GM12878 (cell line): ENCODE data around the gene FARS2.

Experiments
- DPF2 ChIP-seq: fragments of 450-650 bp; IDR thresholded peaks from 2 replicates; pipeline ENCODE4 v1.6.1; 2017; ENCODE audit warnings: mild to moderate bottlenecking
- EZH2 ChIP-seq: IDR thresholded peaks from 2 replicates; pipeline ENCODE4 v1.6.1; 2012; ENCODE audit warnings: low read depth, mild to moderate bottlenecking, control low read depth, inconsistent platforms, low read length, borderline replicate concordance; ENCODE audit not compliant: control insufficient read depth
- FOXM1 ChIP-seq: IDR thresholded peaks from 2 replicates; pipeline ENCODE4 v1.6.1; 2012; ENCODE audit warnings: low read depth, mild to moderate bottlenecking, inconsistent platforms, low read length, moderate library complexity
- POLR2A ChIP-seq: IDR thresholded peaks from 2 replicates; pipeline ENCODE4 v1.6.1; 2011; ENCODE audit warnings: low read depth, mild to moderate bottlenecking, low read length
- POU2F2 ChIP-seq: IDR thresholded peaks from 3 replicates; pipeline ENCODE4 v1.6.1; 2011; ENCODE audit warnings: low read depth, mild to moderate bottlenecking, low read length, borderline replicate concordance
- RCOR1 ChIP-seq: conservative IDR thresholded peaks from 2 replicates; pipeline ENCODE4 v1.6.1; 2012; ENCODE audit warnings: low read depth, low read length, improper control_type of control experiment
- SPI1 ChIP-seq: IDR thresholded peaks from 2 replicates; pipeline ENCODE4 v1.6.1; 2011; ENCODE audit warnings: low read depth, mild to moderate bottlenecking, low read length, moderate library complexity, borderline replicate concordance; ENCODE audit not compliant: insufficient read depth
- TF ChIP-seq, protein P1 (sequence below), 3 experiments: IDR thresholded peaks in 2 of 3; conservative IDR thresholded peaks in 1 of 3; 2 replicates each; pipeline ENCODE4 v1.5.1; 2011; ENCODE audit warnings: low read depth in 3 of 3, low read length in 3 of 3, mild to moderate bottlenecking in 3 of 3, control low read depth in 2 of 3, moderate library complexity in 2 of 3, inconsistent platforms in 1 of 3, mixed read lengths in 1 of 3; ENCODE audit not compliant: control insufficient read depth in 2 of 3, insufficient read depth in 1 of 3; ENCODE audit errors: extremely low read depth in 1 of 3
- TF ChIP-seq, protein P2 (sequence below): fragments of 450-650 bp; IDR thresholded peaks from 2 replicates; pipeline ENCODE4 v1.6.1; 2017; ENCODE audit warnings: antibody characterized with exemption, mild to moderate bottlenecking, moderate library complexity
- TF ChIP-seq, protein P3 (sequence below): IDR thresholded peaks from 2 replicates; pipeline ENCODE4 v1.6.1; 2011; ENCODE audit warnings: low read depth, low read length, improper control_type of control experiment, borderline replicate concordance

DNA sequence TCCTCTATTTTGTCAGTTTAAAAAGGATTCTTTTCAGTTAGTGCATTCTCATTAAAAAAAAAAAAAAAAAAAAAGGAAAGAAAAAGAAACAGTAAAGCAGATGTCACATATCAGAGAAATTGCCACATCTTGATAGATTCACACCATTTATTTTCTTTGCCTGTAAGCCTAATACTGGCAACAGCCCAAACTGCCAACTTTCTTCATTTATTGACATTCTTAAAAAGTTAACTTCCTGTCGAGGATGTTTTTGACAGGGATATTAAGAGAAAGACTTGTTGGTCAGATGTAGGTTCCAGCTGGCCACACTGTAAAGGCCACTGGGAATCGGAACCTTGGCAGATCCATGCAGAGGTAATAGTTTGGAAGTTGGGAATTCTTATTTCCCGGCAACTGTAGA, 412.8 kb downstream of the FARS2 start:
- TF ChIP-seq, protein P1, sequence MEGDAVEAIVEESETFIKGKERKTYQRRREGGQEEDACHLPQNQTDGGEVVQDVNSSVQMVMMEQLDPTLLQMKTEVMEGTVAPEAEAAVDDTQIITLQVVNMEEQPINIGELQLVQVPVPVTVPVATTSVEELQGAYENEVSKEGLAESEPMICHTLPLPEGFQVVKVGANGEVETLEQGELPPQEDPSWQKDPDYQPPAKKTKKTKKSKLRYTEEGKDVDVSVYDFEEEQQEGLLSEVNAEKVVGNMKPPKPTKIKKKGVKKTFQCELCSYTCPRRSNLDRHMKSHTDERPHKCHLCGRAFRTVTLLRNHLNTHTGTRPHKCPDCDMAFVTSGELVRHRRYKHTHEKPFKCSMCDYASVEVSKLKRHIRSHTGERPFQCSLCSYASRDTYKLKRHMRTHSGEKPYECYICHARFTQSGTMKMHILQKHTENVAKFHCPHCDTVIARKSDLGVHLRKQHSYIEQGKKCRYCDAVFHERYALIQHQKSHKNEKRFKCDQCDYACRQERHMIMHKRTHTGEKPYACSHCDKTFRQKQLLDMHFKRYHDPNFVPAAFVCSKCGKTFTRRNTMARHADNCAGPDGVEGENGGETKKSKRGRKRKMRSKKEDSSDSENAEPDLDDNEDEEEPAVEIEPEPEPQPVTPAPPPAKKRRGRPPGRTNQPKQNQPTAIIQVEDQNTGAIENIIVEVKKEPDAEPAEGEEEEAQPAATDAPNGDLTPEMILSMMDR (IDR thresholded peaks at IDR 0.05 in 2 of 3, conservative IDR thresholded peaks at IDR 0.05 in 1 of 3; ENCODE audit: control insufficient read depth in 2 of 3, extremely low read depth in 1 of 3, insufficient read depth in 1 of 3, low read depth in 3 of 3, low read length in 3 of 3): no peak
- TF ChIP-seq, protein P2, sequence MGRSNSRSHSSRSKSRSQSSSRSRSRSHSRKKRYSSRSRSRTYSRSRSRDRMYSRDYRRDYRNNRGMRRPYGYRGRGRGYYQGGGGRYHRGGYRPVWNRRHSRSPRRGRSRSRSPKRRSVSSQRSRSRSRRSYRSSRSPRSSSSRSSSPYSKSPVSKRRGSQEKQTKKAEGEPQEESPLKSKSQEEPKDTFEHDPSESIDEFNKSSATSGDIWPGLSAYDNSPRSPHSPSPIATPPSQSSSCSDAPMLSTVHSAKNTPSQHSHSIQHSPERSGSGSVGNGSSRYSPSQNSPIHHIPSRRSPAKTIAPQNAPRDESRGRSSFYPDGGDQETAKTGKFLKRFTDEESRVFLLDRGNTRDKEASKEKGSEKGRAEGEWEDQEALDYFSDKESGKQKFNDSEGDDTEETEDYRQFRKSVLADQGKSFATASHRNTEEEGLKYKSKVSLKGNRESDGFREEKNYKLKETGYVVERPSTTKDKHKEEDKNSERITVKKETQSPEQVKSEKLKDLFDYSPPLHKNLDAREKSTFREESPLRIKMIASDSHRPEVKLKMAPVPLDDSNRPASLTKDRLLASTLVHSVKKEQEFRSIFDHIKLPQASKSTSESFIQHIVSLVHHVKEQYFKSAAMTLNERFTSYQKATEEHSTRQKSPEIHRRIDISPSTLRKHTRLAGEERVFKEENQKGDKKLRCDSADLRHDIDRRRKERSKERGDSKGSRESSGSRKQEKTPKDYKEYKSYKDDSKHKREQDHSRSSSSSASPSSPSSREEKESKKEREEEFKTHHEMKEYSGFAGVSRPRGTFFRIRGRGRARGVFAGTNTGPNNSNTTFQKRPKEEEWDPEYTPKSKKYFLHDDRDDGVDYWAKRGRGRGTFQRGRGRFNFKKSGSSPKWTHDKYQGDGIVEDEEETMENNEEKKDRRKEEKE: no peak
- TF ChIP-seq, protein P3, sequence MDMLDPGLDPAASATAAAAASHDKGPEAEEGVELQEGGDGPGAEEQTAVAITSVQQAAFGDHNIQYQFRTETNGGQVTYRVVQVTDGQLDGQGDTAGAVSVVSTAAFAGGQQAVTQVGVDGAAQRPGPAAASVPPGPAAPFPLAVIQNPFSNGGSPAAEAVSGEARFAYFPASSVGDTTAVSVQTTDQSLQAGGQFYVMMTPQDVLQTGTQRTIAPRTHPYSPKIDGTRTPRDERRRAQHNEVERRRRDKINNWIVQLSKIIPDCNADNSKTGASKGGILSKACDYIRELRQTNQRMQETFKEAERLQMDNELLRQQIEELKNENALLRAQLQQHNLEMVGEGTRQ: no peak
- TF ChIP-seq RCOR1: no peak
- TF ChIP-seq FOXM1: no peak
- no peak for TF ChIP-seq POU2F2
- TF ChIP-seq DPF2: no peak
- no peak for TF ChIP-seq POLR2A
- no peak for TF ChIP-seq SPI1
- TF ChIP-seq EZH2: no peak
